Measurements from ENCODE around the gene ETAA1. TPM values are rescaled to one million over a fixed set of nuclear protein-coding genes. Genes with fewer than 3 reads are reported as not detected.

Gene ETAA1
- total and polyA plus RNA-seq, 2 of the 13 experiments (the other 11 are each of a cell fraction or from before 2014, with no cell fraction given) = 9.1 to 16.2 TPM

DNA sequence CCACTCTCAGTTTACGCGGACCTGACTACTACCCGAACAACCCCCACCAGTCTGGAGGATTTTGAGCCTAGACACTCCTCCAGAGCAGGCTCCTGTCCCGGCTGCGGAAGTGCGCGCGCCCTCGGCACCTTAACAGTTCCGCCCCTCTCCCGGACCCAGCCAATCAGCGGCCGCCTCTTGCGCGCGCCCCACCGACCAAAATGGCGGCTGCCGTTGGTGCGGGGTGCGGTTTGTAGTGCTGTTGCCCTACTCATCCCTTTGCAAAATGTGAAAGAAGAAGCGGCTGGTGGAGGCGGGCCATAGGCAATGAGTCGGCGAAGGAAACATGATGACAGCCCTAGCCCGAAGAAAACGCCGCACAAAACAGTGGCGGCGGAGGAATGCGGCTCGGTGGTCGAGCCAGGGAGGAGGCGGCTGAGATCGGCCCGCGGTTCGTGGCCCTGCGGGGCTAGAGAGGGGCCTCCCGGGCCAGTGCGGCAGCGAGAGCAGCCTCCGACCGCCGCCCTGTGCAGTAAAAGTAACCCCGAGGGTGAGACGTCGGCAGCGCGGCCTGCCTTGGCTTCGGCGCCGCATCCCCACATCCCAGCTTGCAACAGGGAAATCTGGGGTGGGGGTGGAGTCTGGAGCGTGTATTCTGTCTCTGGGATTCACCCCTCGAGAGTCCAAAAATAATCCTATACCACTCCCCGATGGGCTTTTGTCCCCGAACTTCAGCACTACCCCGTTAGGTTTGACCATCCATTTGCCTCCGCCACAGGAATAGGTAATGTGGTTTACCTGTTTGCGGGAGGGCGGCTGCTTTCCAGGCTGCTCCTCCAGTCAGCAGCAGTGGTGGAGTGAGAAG is at the start of gene ETAA1 (continued):
- TF ChIP-seq FOSL2 (CRISPR knock-in tag; IDR thresholded peaks at IDR 0.05) = peak; percentile 52; the same call in 1 of the 2 replicates
- TF ChIP-seq, protein P1, sequence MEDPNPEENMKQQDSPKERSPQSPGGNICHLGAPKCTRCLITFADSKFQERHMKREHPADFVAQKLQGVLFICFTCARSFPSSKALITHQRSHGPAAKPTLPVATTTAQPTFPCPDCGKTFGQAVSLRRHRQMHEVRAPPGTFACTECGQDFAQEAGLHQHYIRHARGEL (CRISPR knock-in tag; IDR thresholded peaks at IDR 0.05) = 0 out of 2 replicates have a peak, but pooled peaks have one; percentile 59
- 0 out of 2 replicates have a peak, but pooled peaks have one; percentile 3 for TF ChIP-seq ONECUT2 (CRISPR knock-in tag; IDR thresholded peaks at IDR 0.05)
- TF ChIP-seq, protein P2, sequence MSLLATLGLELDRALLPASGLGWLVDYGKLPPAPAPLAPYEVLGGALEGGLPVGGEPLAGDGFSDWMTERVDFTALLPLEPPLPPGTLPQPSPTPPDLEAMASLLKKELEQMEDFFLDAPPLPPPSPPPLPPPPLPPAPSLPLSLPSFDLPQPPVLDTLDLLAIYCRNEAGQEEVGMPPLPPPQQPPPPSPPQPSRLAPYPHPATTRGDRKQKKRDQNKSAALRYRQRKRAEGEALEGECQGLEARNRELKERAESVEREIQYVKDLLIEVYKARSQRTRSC (CRISPR knock-in tag; IDR thresholded peaks at IDR 0.05; ENCODE audit: low read depth) = no peak
- TF ChIP-seq, protein P3, sequence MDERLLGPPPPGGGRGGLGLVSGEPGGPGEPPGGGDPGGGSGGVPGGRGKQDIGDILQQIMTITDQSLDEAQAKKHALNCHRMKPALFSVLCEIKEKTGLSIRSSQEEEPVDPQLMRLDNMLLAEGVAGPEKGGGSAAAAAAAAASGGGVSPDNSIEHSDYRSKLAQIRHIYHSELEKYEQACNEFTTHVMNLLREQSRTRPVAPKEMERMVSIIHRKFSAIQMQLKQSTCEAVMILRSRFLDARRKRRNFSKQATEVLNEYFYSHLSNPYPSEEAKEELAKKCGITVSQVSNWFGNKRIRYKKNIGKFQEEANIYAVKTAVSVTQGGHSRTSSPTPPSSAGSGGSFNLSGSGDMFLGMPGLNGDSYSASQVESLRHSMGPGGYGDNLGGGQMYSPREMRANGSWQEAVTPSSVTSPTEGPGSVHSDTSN (CRISPR knock-in tag; IDR thresholded peaks at IDR 0.05) = no peak
- TF ChIP-seq ZBTB20 (CRISPR knock-in tag; IDR thresholded peaks at IDR 0.05; ENCODE audit: borderline replicate concordance, low read depth) = peak; percentile 66; the same call in 1 of the 2 replicates
- TF ChIP-seq MTF1 (CRISPR knock-in tag; IDR thresholded peaks at IDR 0.05) = 0 out of 2 replicates have a peak, but pooled peaks have one; percentile 36
- TF ChIP-seq ZNF776 (CRISPR knock-in tag; IDR thresholded peaks at IDR 0.05) = 0 out of 2 replicates have a peak, but pooled peaks have one; percentile 67
- TF ChIP-seq, protein P4, sequence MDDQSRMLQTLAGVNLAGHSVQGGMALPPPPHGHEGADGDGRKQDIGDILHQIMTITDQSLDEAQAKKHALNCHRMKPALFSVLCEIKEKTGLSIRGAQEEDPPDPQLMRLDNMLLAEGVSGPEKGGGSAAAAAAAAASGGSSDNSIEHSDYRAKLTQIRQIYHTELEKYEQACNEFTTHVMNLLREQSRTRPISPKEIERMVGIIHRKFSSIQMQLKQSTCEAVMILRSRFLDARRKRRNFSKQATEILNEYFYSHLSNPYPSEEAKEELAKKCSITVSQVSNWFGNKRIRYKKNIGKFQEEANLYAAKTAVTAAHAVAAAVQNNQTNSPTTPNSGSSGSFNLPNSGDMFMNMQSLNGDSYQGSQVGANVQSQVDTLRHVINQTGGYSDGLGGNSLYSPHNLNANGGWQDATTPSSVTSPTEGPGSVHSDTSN (CRISPR knock-in tag; IDR thresholded peaks at IDR 0.05; ENCODE audit: borderline replicate concordance) = no peak
- no peak for TF ChIP-seq RCOR2 (CRISPR knock-in tag; IDR thresholded peaks at IDR 0.05)
- peak; percentile 73; the same call in 1 of the 2 replicates for TF ChIP-seq ISX (CRISPR knock-in tag; conservative IDR thresholded peaks at IDR 0.05)
- TF ChIP-seq MEF2D (CRISPR knock-in tag; IDR thresholded peaks at IDR 0.05) = peak; percentile 74
- TF ChIP-seq, protein P5, sequence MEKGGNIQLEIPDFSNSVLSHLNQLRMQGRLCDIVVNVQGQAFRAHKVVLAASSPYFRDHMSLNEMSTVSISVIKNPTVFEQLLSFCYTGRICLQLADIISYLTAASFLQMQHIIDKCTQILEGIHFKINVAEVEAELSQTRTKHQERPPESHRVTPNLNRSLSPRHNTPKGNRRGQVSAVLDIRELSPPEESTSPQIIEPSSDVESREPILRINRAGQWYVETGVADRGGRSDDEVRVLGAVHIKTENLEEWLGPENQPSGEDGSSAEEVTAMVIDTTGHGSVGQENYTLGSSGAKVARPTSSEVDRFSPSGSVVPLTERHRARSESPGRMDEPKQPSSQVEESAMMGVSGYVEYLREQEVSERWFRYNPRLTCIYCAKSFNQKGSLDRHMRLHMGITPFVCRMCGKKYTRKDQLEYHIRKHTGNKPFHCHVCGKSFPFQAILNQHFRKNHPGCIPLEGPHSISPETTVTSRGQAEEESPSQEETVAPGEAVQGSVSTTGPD (CRISPR knock-in tag; IDR thresholded peaks at IDR 0.05) = peak; percentile 54; the same call in 1 of the 2 replicates
- TF ChIP-seq, protein P6, sequence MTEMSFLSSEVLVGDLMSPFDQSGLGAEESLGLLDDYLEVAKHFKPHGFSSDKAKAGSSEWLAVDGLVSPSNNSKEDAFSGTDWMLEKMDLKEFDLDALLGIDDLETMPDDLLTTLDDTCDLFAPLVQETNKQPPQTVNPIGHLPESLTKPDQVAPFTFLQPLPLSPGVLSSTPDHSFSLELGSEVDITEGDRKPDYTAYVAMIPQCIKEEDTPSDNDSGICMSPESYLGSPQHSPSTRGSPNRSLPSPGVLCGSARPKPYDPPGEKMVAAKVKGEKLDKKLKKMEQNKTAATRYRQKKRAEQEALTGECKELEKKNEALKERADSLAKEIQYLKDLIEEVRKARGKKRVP (CRISPR knock-in tag; IDR thresholded peaks at IDR 0.05) = 0 out of 4 replicates have a peak, but pooled peaks of 1 of the 2 experiments have one; percentile 17
- TF ChIP-seq REL (CRISPR knock-in tag; conservative IDR thresholded peaks at IDR 0.05) = no peak
- peak; percentile 85 for TF ChIP-seq ARNT2 (CRISPR knock-in tag; IDR thresholded peaks at IDR 0.05; ENCODE audit: low read depth)
- TF ChIP-seq, protein P7, sequence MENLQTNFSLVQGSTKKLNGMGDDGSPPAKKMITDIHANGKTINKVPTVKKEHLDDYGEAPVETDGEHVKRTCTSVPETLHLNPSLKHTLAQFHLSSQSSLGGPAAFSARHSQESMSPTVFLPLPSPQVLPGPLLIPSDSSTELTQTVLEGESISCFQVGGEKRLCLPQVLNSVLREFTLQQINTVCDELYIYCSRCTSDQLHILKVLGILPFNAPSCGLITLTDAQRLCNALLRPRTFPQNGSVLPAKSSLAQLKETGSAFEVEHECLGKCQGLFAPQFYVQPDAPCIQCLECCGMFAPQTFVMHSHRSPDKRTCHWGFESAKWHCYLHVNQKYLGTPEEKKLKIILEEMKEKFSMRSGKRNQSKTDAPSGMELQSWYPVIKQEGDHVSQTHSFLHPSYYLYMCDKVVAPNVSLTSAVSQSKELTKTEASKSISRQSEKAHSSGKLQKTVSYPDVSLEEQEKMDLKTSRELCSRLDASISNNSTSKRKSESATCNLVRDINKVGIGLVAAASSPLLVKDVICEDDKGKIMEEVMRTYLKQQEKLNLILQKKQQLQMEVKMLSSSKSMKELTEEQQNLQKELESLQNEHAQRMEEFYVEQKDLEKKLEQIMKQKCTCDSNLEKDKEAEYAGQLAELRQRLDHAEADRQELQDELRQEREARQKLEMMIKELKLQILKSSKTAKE (CRISPR knock-in tag; IDR thresholded peaks at IDR 0.05; ENCODE audit: borderline replicate concordance) = no peak
- no peak for TF ChIP-seq ZNF234 (CRISPR knock-in tag; conservative IDR thresholded peaks at IDR 0.05)
- TF ChIP-seq GLI4 (CRISPR knock-in tag; IDR thresholded peaks at IDR 0.05; ENCODE audit: borderline replicate concordance) = peak; percentile 92; the same call in 1 of the 2 replicates
- peak; percentile 95 for TF ChIP-seq ZNF33A (CRISPR knock-in tag; IDR thresholded peaks at IDR 0.05; ENCODE audit: borderline replicate concordance)

All from HepG2 (cell line).